DOHH2 (cell line): ENCODE data around the gene POU2F1.

Experiments
- H3F3A ChIP-seq: fragments of 200-600 bp; sonication (generic), shearing (Covaris generic); 2 replicates; pipeline ENCODE4 v1.6.0; 2016; ENCODE audit warnings: antibody characterized with exemption, mild to moderate bottlenecking; ENCODE audit not compliant: control insufficient read depth, insufficient read depth
- H3K27ac ChIP-seq: fragments of 200-600 bp; sonication (generic); 2 replicates; pipeline ENCODE4 v1.5.1; 2014; ENCODE audit warnings: low read depth, mild to moderate bottlenecking, low read length, moderate library complexity
- H3K27me3 ChIP-seq: fragments of 200-600 bp; sonication (generic); 2 replicates; pipeline ENCODE4 v1.6.1; 2014; ENCODE audit warnings: mild to moderate bottlenecking, low read length, mixed read lengths; ENCODE audit not compliant: control insufficient read depth
- H3K36me3 ChIP-seq: fragments of 200-600 bp; sonication (generic); 2 replicates; pipeline ENCODE4 v1.6.1; 2014; ENCODE audit warnings: mild to moderate bottlenecking, low read length, moderate library complexity, mixed read lengths; ENCODE audit not compliant: control insufficient read depth
- H3K4me1 ChIP-seq: fragments of 200-600 bp; sonication (generic); 2 replicates; pipeline ENCODE4 v1.6.1; 2014; ENCODE audit warnings: mild to moderate bottlenecking, low read length, mixed read lengths; ENCODE audit not compliant: control insufficient read depth
- H3K4me2 ChIP-seq: fragments of 200-600 bp; sonication (generic); 2 replicates; pipeline ENCODE4 v1.6.0; 2014; ENCODE audit warnings: mild to moderate bottlenecking, low read length, moderate library complexity
- H3K4me3 ChIP-seq: fragments of 200-600 bp; sonication (generic); 2 replicates; pipeline ENCODE4 v1.5.1; 2014; ENCODE audit warnings: mild to moderate bottlenecking, low read length, mixed read lengths
- H3K79me2 ChIP-seq: fragments of 200-600 bp; sonication (generic); 2 replicates; pipeline ENCODE4 v1.6.1; 2014; ENCODE audit warnings: mild to moderate bottlenecking, low read length, mixed read lengths; ENCODE audit not compliant: control insufficient read depth
- H3K9me2 ChIP-seq: fragments of 200-600 bp; sonication (generic); replicated peaks from 2 replicates; pipeline ENCODE4 v1.6.1; 2014; ENCODE audit warnings: mild to moderate bottlenecking, low read length, mixed read lengths; ENCODE audit not compliant: control insufficient read depth
- H3K9me3 ChIP-seq: fragments of 200-600 bp; sonication (generic); 2 replicates; pipeline ENCODE4 v1.6.1; 2014; ENCODE audit warnings: antibody characterized with exemption, low read length, mixed read lengths; ENCODE audit not compliant: control insufficient read depth, insufficient read depth
- H4K20me1 ChIP-seq: fragments of 200-600 bp; sonication (generic); 2 replicates; pipeline ENCODE4 v1.6.0; 2014; ENCODE audit warnings: low read depth, mild to moderate bottlenecking, antibody characterized with exemption, low read length, moderate library complexity; ENCODE audit not compliant: control insufficient read depth, insufficient read depth
- CTCF ChIP-seq: fragments of 200-600 bp; sonication (generic); IDR thresholded peaks from one replicate; pipeline ENCODE4 v1.5.1; 2014; ENCODE audit warnings: antibody characterized with exemption, mild to moderate bottlenecking, low read depth, low read length; ENCODE audit not compliant: poor library complexity, severe bottlenecking
- EZH2phosphoT487 ChIP-seq: fragments of 200-600 bp; sonication (generic); IDR thresholded peaks from 2 replicates; pipeline ENCODE4 v1.6.1; 2017; ENCODE audit warnings: borderline replicate concordance, mild to moderate bottlenecking, antibody characterized with exemption, low read length, moderate library complexity, mixed read lengths

Gene POU2F1

GRCh38 chr1:167371030-167371429 is 150.3 kb downstream of the POU2F1 start:
- H3K27me3 ChIP-seq = no peaks in the 10 kb centered on the region

GRCh38 chr1:167373398-167373797 is 152.7 kb downstream of the POU2F1 start:
- no peaks in the 10 kb centered on the region for H3F3A ChIP-seq
- H3K4me1 ChIP-seq = no peaks in the 10 kb centered on the region
- no peak overlapping the region for H3K27ac ChIP-seq
- no peak overlapping the region for H3K4me2 ChIP-seq
- no peaks in the 10 kb centered on the region for H3K27me3 ChIP-seq
- peaks cover 9% of the 10 kb centered on the region; the same call in 1 of the 2 replicates for H3K79me2 ChIP-seq
- TF ChIP-seq CTCF (no peak), EZH2phosphoT487 (no peak)
- no peaks in the 10 kb centered on the region for H3K9me3 ChIP-seq
- no peaks in the 10 kb centered on the region for H3K9me2 ChIP-seq
- no peak overlapping the region for H3K4me3 ChIP-seq
- H4K20me1 ChIP-seq = no peaks in the 10 kb centered on the region
- H3K36me3 ChIP-seq = peaks cover 78% of the 10 kb centered on the region

More at GRCh38 chr1:167371030-167371429, 150.3 kb downstream of the POU2F1 start:
- H3K4me3 ChIP-seq = no peak overlapping the region
- H3K9me2 ChIP-seq = no peaks in the 10 kb centered on the region
- H3K4me2 ChIP-seq = no peak overlapping the region
- H3K27ac ChIP-seq = no peak overlapping the region
- peaks cover 74% of the 10 kb centered on the region for H3K36me3 ChIP-seq
- H4K20me1 ChIP-seq = no peaks in the 10 kb centered on the region
- no peaks in the 10 kb centered on the region for H3K4me1 ChIP-seq
- TF ChIP-seq EZH2phosphoT487 (no peak), CTCF (no peak)
- no peaks in the 10 kb centered on the region for H3K9me3 ChIP-seq
- H3F3A ChIP-seq = no peaks in the 10 kb centered on the region
- H3K79me2 ChIP-seq = peaks cover 13% of the 10 kb centered on the region

GRCh38 chr1:167373986-167374385 is 153.3 kb downstream of the POU2F1 start:
- Histone ChIP-seq H3K27ac (no peak overlapping the region), H3F3A (no peaks in the 10 kb centered on the region), H3K9me3 (no peaks in the 10 kb centered on the region), H3K4me3 (no peak overlapping the region), H3K27me3 (no peaks in the 10 kb centered on the region), H3K79me2 (peaks cover 4% of the 10 kb centered on the region; the same call in 1 of the 2 replicates), H3K4me2 (no peak overlapping the region), H3K36me3 (peaks cover 72% of the 10 kb centered on the region), H3K9me2 (no peaks in the 10 kb centered on the region), H3K4me1 (no peaks in the 10 kb centered on the region), H4K20me1 (no peaks in the 10 kb centered on the region)
- TF ChIP-seq CTCF (no peak), EZH2phosphoT487 (no peak)

- Histone ChIP-seq H3K27ac (no peak overlapping the region), H3K79me2 (no peaks in the 10 kb centered on the region), H3K9me2 (no peaks in the 10 kb centered on the region), H3K9me3 (no peaks in the 10 kb centered on the region), H3F3A (no peaks in the 10 kb centered on the region), H3K27me3 (no peaks in the 10 kb centered on the region), H3K36me3 (peaks cover 79% of the 10 kb centered on the region), H3K4me2 (no peak overlapping the region), H4K20me1 (no peaks in the 10 kb centered on the region), H3K4me1 (no peaks in the 10 kb centered on the region), H3K4me3 (no peak overlapping the region)
- no peak for TF ChIP-seq EZH2phosphoT487
- no peak for TF ChIP-seq CTCF
Measured at GRCh38 chr1:167375949-167376348, 155.3 kb downstream of the POU2F1 start.
